T-helper 2 cell treated with Interferon-gamma antibody and Interleukin-4, amounts not matched to agents 5 μg/mL and 100 μg/mL, for 36 hours (primary cell): ENCODE measurements around the gene ELL2.

ENCODE experiments used
- DNase-seq: peaks from one replicate; pipeline ENCODE4 v3.0.0; 2021; ENCODE audit warnings: low spot score
- H3K27ac Mint-ChIP-seq: one replicate; pipeline ENCODE4 v1.8.0; 2021; ENCODE audit warnings: mild to moderate bottlenecking, mixed read lengths
- H3K27me3 Mint-ChIP-seq: one replicate; pipeline ENCODE4 v1.8.0; 2021; ENCODE audit warnings: low read depth, mixed read lengths
- H3K36me3 Mint-ChIP-seq: one replicate; pipeline ENCODE4 v1.8.0; 2021; ENCODE audit warnings: low read depth, mixed read lengths
- H3K4me1 Mint-ChIP-seq: one replicate; pipeline ENCODE4 v1.8.0; 2021; ENCODE audit warnings: low read depth, mixed read lengths
- H3K4me3 Mint-ChIP-seq: one replicate; pipeline ENCODE4 v1.8.0; 2022; ENCODE audit warnings: mild to moderate bottlenecking, moderate library complexity, mixed read lengths
- H3K9me3 Mint-ChIP-seq: one replicate; pipeline ENCODE4 v1.8.0; 2021; ENCODE audit warnings: mixed read lengths

ELL2 gene

GRCh38 chr5:95892784-95893354 is 68.8 kb downstream of the ELL2 start:
- Mint-ChIP-seq H3K9me3 (no peaks in the 10 kb centered on the region), H3K4me1 (peaks cover 6% of the 10 kb centered on the region), H3K27ac (no peak overlapping the region), H3K4me3 (no peak overlapping the region), H3K27me3 (no peaks in the 10 kb centered on the region), H3K36me3 (peaks cover 12% of the 10 kb centered on the region)
- no peak for DNase-seq

DNA sequence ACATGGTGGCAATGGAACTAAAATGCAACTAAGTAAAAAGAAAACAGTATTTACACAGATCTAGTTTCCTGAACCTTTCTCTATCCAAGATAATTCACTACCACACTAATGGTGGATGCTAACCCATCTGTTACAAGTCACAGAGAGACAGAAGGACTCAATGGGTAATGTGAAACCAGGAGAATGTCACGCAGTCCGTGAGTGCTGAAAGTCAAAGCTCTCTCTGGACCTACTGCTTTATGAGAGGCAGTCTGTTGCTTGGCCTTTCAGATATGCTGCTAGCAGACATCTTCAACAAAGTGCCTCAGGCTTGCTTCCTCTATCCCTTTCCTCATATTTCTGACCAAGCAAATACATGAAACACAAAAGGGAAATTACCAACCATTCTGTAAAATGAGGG is 70.2 kb downstream of the ELL2 start:
- no peak overlapping the region for H3K4me3 Mint-ChIP-seq
- no peak overlapping the region for H3K27ac Mint-ChIP-seq
- no peaks in the 10 kb centered on the region for H3K9me3 Mint-ChIP-seq
- peaks cover 6% of the 10 kb centered on the region for H3K4me1 Mint-ChIP-seq
- no peaks in the 10 kb centered on the region for H3K27me3 Mint-ChIP-seq
- no peak for DNase-seq
- H3K36me3 Mint-ChIP-seq = peaks cover 10% of the 10 kb centered on the region

DNA sequence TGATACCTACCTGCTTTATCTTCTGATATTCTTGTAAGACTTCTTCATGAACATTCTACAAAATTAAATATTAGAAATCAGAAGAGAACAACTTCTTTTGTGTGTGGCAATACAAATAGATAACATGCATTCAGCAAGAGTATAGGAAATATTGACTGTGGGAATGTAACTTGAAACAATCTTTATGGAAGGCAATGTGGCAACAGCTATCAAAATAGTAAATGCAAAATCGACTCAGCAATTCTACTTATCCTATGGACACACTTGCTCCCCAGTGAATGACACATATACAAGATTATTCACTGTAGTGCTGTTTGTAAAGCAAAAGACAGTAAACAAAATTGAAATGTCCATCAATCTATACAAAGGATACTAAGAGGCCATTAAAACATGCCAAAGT is 72.6 kb downstream of the ELL2 start:
- no peak overlapping the region for H3K27ac Mint-ChIP-seq
- no peak for DNase-seq
- H3K4me3 Mint-ChIP-seq = no peak overlapping the region
- peaks cover 8% of the 10 kb centered on the region for H3K4me1 Mint-ChIP-seq
- H3K27me3 Mint-ChIP-seq = no peaks in the 10 kb centered on the region
- H3K9me3 Mint-ChIP-seq = no peaks in the 10 kb centered on the region
- peaks cover 6% of the 10 kb centered on the region for H3K36me3 Mint-ChIP-seq

DNA sequence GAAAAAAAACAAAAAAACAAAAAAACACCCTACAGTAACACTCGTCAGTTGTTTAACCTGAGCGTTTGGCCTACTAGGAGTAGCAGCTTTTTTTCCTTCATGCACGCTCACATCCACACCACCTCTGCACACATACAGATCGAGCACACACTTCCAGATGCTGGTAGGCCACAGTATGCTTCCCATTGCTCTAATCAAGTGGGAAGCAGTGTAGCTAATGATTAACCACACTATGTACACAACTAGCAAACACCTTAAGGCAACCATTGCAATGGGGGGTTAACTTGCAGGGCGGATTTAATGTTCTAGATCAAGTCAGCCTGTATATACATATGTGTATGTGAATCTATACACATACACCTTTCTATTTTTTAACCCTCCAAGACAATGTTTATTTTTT is 73.7 kb downstream of the ELL2 start:
- Mint-ChIP-seq H3K27me3 (no peaks in the 10 kb centered on the region), H3K4me1 (peaks cover 8% of the 10 kb centered on the region), H3K9me3 (no peaks in the 10 kb centered on the region), H3K27ac (no peak overlapping the region), H3K36me3 (peaks cover 6% of the 10 kb centered on the region), H3K4me3 (no peak overlapping the region)
- DNase-seq = no peak

- DNase-seq = no peak
- Mint-ChIP-seq H3K27ac (no peak overlapping the region), H3K9me3 (no peaks in the 10 kb centered on the region), H3K36me3 (peaks cover 6% of the 10 kb centered on the region), H3K27me3 (no peaks in the 10 kb centered on the region), H3K4me3 (no peak overlapping the region), H3K4me1 (peaks cover 8% of the 10 kb centered on the region)
Observed at GRCh38 chr5:95886340-95887044, 75.2 kb downstream of the ELL2 start.

DNA sequence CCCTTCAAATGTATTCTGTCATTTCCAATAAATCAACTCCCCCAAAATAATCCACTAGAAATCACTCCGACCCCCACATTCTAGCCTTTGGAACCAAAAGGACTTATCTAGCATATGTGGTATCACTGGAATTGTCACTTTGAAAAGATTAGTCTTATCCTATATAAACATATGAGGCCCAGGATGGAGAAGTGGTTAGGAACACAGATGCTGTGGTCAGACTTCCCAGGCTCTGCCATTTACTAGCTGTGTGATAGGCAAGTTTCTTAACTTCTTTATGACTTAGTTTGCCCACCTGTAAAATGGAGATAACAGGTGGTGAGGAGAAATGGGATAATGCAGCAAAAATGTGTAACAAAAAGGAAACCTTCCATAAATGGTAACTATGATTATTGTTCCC is 77.1 kb downstream of the ELL2 start:
- DNase-seq = no peak
- no peaks in the 10 kb centered on the region for H3K27me3 Mint-ChIP-seq
- no peak overlapping the region for H3K4me3 Mint-ChIP-seq
- no peaks in the 10 kb centered on the region for H3K9me3 Mint-ChIP-seq
- no peak overlapping the region for H3K27ac Mint-ChIP-seq
- H3K4me1 Mint-ChIP-seq = peaks cover 8% of the 10 kb centered on the region
- peaks cover 3% of the 10 kb centered on the region for H3K36me3 Mint-ChIP-seq

DNA sequence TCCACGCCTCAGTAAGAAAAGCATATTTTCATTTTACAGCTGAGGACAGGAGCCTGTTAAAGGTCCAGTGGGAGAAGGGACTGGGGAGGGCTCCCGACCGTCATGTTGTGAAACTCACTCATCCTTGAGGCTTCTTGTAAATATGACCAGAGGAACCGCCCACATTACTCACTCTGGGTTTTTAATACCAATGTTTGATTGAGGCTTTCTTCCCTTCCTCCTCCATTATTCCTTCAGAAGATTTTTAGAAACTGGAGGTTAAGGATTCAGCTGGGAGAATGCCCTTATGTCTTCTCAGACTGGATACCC is 77.7 kb downstream of the ELL2 start:
- H3K36me3 Mint-ChIP-seq = peaks cover 3% of the 10 kb centered on the region
- no peaks in the 10 kb centered on the region for H3K9me3 Mint-ChIP-seq
- DNase-seq = no peak
- peaks cover 5% of the 10 kb centered on the region for H3K4me1 Mint-ChIP-seq
- H3K4me3 Mint-ChIP-seq = no peak overlapping the region
- no peaks in the 10 kb centered on the region for H3K27me3 Mint-ChIP-seq
- no peak overlapping the region for H3K27ac Mint-ChIP-seq

DNA sequence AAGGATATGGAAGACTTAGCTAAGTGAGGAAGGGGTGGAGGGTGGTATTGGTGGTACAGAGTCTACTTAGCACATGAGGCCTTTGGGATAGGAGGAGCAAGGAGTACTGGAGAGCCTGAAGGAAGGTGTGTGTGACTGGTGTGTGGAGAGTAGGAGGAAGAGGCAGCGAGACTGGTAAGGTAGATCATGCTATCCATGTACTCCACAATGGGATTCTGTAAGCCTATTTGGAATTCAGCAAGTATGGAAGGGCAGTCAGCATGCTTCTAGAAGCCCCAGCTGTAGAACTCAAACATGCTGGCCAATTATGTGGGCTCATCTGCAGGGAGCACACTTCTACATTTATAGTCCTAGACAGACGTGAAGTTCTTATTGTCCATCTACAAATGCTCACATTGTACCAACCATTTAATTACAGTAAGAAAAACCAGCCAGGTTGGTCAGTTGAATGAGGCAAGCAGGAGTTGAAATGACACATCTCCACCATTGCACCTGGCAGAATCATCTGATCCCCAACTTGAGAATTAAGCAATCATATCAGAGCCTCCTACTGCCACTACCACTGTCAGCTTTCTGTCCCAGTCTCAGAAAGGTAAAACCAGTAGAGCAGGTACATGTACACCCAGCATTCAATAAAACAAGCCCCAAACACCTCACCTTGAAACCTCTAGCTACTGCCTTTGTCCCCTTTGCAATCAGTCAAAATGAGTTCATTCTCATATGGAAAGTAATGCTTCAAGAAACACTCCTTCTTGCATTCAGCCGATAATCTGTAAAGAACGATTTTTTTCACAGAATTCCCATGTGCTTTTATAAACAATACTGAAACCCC is 78.2 kb downstream of the ELL2 start:
- Mint-ChIP-seq H3K4me1 (peaks cover 2% of the 10 kb centered on the region), H3K9me3 (no peaks in the 10 kb centered on the region), H3K27ac (no peak overlapping the region), H3K36me3 (peaks cover 3% of the 10 kb centered on the region), H3K4me3 (no peak overlapping the region), H3K27me3 (no peaks in the 10 kb centered on the region)
- no peak for DNase-seq

DNA sequence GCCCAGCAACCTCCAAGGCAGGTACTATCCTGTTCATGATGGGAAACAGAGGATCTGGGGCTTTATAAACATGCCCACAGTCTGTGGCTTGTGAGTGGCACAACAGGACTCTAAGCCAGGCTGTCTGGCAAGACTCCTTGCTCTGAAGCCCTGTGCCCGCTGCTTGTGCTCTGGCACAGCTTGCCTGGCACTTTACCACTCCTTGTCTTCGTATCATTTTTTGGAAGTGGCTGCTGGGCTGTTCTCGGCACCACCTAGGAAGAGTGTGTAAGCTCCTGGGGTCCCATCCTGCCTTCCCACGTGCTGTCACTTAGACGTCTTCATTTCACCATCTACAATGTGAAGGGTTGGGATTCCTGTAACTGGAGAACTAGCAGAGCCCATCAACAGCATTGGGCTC is 79.8 kb downstream of the ELL2 start:
- H3K9me3 Mint-ChIP-seq = no peaks in the 10 kb centered on the region
- H3K27me3 Mint-ChIP-seq = no peaks in the 10 kb centered on the region

DNA sequence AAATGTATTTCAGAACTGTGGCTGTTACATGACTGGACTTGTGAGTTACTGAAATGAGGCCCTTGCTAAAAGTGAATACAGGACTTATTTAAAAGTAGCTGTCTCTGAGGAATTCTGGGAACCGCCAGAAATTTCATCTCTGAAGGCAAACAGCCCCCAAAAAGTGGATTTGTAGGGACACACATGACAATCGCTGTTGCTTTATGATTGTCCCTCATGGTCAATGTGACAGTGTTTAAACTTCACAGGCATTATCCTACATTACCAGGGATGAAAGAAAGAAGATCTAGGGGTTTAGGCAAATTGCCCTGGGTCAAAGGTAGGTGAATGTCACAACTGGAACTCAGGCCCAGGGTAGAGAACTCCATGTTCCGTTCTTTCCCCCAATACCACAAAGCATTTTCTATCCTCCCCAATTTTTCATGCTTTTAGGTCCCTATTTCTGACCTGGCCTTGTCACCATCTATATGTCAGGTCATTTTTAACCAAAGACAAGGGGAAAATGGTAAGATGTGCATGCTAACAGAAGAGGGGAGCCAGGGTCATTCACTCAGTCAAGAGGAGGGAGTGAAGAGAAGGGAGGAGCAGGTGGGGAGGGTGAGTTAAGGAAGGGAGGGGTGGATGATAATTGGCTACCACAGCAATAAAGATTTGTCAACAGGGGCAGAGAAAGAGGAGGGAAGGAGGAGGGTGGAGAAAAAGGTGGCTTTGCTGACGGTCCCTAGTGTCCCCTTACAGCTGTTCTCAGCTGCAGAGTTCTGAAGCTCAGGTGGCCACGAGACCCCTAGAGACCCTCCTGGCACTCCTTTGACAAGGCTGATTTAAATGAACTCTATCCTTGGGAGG is 81.3 kb downstream of the ELL2 start:
- Mint-ChIP-seq H3K27me3 (no peaks in the 10 kb centered on the region), H3K36me3 (no peaks in the 10 kb centered on the region), H3K4me3 (no peak overlapping the region), H3K9me3 (no peaks in the 10 kb centered on the region), H3K27ac (no peak overlapping the region), H3K4me1 (peaks cover 2% of the 10 kb centered on the region)
- DNase-seq = no peak

More for the DNA sequence above, 79.8 kb downstream of the ELL2 start:
- Mint-ChIP-seq H3K4me3 (no peak overlapping the region), H3K36me3 (no peaks in the 10 kb centered on the region), H3K27ac (no peak overlapping the region), H3K4me1 (peaks cover 2% of the 10 kb centered on the region)
- no peak for DNase-seq

GRCh38 chr5:95879661-95880060 is 82.0 kb downstream of the ELL2 start:
- Mint-ChIP-seq H3K4me1 (no peaks in the 10 kb centered on the region), H3K27me3 (no peaks in the 10 kb centered on the region), H3K27ac (no peak overlapping the region), H3K9me3 (no peaks in the 10 kb centered on the region), H3K36me3 (no peaks in the 10 kb centered on the region), H3K4me3 (no peak overlapping the region)
- DNase-seq = no peak

DNA sequence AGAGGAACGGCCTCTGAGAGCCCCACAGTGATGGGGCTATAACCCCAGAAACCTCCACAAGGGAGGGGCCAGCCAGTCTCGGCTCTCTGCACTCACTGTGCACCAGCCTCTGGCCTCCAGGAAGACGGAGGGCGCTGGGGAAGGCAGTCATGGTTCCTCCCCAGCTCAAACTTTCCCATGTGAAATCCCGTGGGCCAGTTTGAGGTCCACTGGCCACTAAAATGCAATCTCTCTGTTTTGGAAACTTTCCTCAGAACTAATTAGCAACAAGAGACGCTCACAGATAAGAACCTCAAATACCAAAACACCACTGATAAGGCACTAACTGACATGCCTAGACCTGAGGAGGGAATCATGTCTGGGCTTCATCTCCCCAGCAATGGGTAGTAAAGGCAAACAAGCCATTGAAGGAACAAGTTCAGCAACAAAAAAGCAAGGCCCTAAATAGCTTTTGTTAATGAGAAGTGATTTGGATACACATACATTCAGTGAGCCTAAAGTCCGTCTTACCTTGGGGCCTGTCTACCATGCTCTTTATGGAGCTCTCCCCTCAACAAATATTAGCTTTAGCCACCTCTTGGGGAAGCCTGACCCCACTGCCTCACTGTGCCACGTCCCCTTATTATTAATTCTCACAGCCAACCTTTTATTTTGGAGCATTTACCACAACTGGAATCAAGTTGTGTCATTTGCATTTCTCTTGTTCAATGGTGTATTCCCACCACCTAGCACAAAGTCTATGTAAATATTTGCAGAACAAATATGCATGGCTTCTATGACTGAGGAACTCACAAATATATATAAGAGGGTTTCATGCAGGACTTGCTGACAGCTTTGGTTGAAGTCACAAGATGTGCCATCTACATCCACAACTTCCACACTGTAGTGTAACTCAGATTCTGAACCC is 83.0 kb downstream of the ELL2 start:
- Mint-ChIP-seq H3K36me3 (no peaks in the 10 kb centered on the region), H3K4me3 (no peak overlapping the region), H3K4me1 (no peaks in the 10 kb centered on the region), H3K27me3 (no peaks in the 10 kb centered on the region), H3K27ac (no peak overlapping the region), H3K9me3 (no peaks in the 10 kb centered on the region)
- no peak for DNase-seq

DNA sequence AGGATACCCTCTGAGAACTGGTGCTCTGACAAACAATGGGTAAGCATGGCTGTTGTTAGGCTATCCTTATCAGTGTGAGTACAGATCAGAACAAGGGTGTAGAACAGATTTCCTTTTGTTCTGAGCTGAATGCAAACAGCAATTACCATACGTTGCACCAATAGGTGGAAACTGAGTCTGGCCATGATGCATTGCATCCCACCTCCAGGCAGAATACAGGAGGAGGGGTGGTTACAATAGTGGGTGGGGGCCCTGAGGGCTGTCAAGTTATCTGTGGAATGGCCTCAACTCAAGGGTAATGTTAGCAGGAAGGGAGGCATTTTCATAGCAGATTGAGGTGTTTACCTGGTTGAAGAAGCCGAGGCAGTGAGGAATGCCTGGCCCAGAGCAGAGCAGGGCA is 84.9 kb downstream of the ELL2 start:
- DNase-seq = no peak
- H3K4me1 Mint-ChIP-seq = peaks cover 2% of the 10 kb centered on the region

More for the DNA sequence above, 84.9 kb downstream of the ELL2 start:
- no peak overlapping the region for H3K4me3 Mint-ChIP-seq
- no peaks in the 10 kb centered on the region for H3K27me3 Mint-ChIP-seq
- H3K9me3 Mint-ChIP-seq = no peaks in the 10 kb centered on the region
- no peak overlapping the region for H3K27ac Mint-ChIP-seq
- no peaks in the 10 kb centered on the region for H3K36me3 Mint-ChIP-seq
